Measurements from ENCODE around the gene GOLGA6L26. TPM values are rescaled to one million over a fixed set of nuclear protein-coding genes. Genes with fewer than 3 reads are reported as not detected.
"Not testable (repeated sequence)": the region's sequence is repeated elsewhere in the genome, so short reads cannot be mapped to it uniquely, and the experiment has no call there.

The GOLGA6L26 gene
- total and polyA plus RNA-seq, 5 donors from 2014 or later = not detected

DNA sequence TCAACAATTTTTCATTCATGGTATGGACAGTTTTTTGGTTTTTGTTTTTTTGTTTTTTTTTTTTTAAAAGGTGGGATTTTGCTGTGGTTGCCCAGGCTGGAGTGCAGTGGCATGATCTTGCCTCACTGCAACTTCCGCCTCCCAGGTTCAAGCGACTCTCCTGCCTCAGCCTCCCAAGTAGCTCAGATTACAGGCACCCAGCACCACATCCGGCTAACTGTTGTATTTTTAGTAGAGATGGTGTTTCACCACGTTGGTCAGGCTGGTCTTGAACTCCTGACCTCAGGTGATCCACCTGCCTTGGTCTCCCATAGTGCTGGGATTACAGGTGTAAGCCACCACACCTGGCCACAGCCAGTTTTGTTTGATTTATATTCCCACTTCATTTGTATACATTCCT lies 37.1 kb upstream of the GOLGA6L26 start:
- not testable (repeated sequence) for ATAC-seq (ENCODE audit: low read depth in 2 of 2); H3K4me1 Mint-ChIP-seq; H3K4me1 ChIP-seq (ENCODE audit: control insufficient read depth, insufficient read depth, low read length, poor library complexity, severe bottlenecking); H3K27ac ChIP-seq (ENCODE audit: insufficient read depth, low read length, poor library complexity, severe bottlenecking); H3K27me3 ChIP-seq (ENCODE audit: control insufficient read depth, insufficient read depth, low read length); H3K27me3 Mint-ChIP-seq; H3K9me3 Mint-ChIP-seq; H3K4me3 Mint-ChIP-seq; H3K4me3 ChIP-seq (ENCODE audit: low read depth, low read length); DNase-seq; H3K36me3 ChIP-seq (ENCODE audit: control insufficient read depth, insufficient read depth, low read length); H3K27ac Mint-ChIP-seq; H3K36me3 Mint-ChIP-seq; H3K9me3 ChIP-seq (ENCODE audit: control insufficient read depth in 2 of 2, low read length in 2 of 2)

DNA sequence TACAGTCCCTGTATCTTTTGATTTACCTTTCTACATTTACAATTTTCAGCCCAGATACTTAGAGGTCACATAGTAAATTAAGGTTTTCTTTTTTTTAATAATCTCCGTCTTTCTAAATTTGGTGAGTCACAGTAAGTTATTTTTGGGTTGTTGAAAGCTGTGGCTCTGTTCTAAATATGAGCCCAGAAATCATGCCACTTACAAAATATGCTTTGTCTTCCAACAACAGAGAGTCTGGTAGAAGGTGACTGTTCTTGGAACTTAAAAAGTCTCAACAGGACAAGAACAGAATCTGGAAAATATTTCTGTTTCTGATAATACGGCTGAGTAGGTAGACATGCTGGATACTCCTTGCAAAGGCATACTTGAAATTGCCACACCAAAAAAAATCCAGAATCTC lies 36.6 kb upstream of the GOLGA6L26 start:
- H3K4me1 Mint-ChIP-seq = no peaks in the 10 kb centered on the region
- DNase-seq (no peak), ATAC-seq (ENCODE audit: low read depth in 2 of 2) (no peak)
- Histone ChIP-seq H3K27me3 (ENCODE audit: control insufficient read depth, insufficient read depth, low read length) (no peaks in the 10 kb centered on the region), H3K27ac (ENCODE audit: insufficient read depth, low read length, poor library complexity, severe bottlenecking) (no peak overlapping the region), H3K9me3 (ENCODE audit: control insufficient read depth in 2 of 2, low read length in 2 of 2) (no peaks in the 10 kb centered on the region), H3K4me3 (ENCODE audit: low read depth, low read length) (no peak overlapping the region), H3K4me1 (ENCODE audit: control insufficient read depth, insufficient read depth, low read length, poor library complexity, severe bottlenecking) (no peaks in the 10 kb centered on the region), H3K36me3 (ENCODE audit: control insufficient read depth, insufficient read depth, low read length) (no peaks in the 10 kb centered on the region)
- H3K27me3 Mint-ChIP-seq = no peaks in the 10 kb centered on the region
- no peaks in the 10 kb centered on the region for H3K9me3 Mint-ChIP-seq
- no peak overlapping the region for H3K4me3 Mint-ChIP-seq
- no peak overlapping the region for H3K27ac Mint-ChIP-seq
- no peaks in the 10 kb centered on the region for H3K36me3 Mint-ChIP-seq

DNA sequence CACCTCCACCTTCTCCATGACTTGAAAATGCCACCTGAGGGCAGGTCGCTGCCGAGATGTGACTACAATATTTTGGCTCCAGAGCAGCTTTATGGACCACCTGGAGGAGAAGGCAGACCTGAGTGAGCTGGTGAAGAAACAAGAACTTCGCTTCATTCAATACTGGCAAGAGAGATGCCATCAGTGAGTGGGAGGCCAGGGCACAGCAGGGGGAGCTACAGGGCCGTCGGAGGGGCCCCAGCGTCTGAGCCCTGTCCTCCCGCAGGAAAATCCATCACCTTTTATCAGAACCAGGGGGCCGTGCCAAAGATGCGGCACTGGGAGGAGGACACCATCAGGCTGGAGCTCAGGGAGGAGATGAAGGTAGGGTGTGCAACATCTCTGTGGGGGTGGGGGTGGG lies 30.3 kb upstream of the GOLGA6L26 start:
- H3K9me3 ChIP-seq (ENCODE audit: control insufficient read depth in 2 of 2, low read length in 2 of 2); H3K4me1 Mint-ChIP-seq; H3K4me1 ChIP-seq (ENCODE audit: control insufficient read depth, insufficient read depth, low read length, poor library complexity, severe bottlenecking); DNase-seq; H3K9me3 Mint-ChIP-seq; H3K36me3 Mint-ChIP-seq; H3K36me3 ChIP-seq (ENCODE audit: control insufficient read depth, insufficient read depth, low read length); H3K27ac Mint-ChIP-seq; H3K4me3 ChIP-seq (ENCODE audit: low read depth, low read length); H3K27ac ChIP-seq (ENCODE audit: insufficient read depth, low read length, poor library complexity, severe bottlenecking); H3K27me3 ChIP-seq (ENCODE audit: control insufficient read depth, insufficient read depth, low read length); H3K4me3 Mint-ChIP-seq; ATAC-seq (ENCODE audit: low read depth in 2 of 2); H3K27me3 Mint-ChIP-seq: not testable (repeated sequence)

DNA sequence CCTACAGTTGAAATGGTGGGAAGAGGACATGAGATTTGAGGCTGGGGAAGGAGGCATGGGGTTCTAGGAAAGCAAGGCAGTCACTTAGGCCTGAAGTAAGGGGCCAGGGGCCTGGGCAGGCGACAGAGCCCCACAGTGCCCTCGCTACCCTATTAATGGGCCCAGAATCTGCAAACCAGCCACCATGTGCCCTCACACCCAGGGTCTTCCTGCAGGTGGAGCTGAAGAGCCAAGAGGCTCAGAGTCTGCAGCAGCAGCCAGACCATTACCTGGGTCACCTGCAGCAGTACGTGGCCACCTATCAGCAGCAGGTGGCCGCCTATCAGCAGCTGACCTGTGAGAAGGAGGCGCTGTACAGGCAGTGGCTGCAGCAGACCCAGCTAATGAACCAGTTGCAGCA lies 28.6 kb upstream of the GOLGA6L26 start:
- ATAC-seq (ENCODE audit: low read depth in 2 of 2); H3K9me3 Mint-ChIP-seq: not testable (repeated sequence)

DNA sequence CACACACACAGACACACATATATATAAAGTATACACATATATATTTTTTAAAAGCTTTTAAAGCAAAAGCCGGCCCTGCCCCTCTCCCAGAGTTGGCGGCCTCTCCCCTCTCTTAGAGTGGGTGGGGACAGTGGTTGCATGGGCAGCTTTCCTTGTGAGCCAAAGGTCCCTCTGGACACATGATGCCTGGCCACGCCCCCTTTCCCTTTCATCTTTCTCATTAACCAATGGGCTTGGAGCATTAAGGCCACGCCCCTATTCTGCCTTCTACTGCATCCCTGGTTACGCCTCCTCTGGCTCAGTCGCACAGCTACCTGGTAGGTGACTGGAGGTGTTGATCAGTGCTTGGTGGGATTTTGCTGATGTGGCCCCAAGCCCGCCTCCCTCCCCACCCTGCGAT lies 20.5 kb upstream of the GOLGA6L26 start, which contains the start of gene GOLGA8S:
Gene GOLGA8S, plus strand, starts transcription at position 301 of the 400 bp plus-strand sequence. Its CDS starts 62 bp downstream, at position 363.
- not testable (repeated sequence) for H3K27me3 Mint-ChIP-seq; DNase-seq; H3K4me1 Mint-ChIP-seq; H3K36me3 Mint-ChIP-seq; H3K4me3 Mint-ChIP-seq; H3K27ac Mint-ChIP-seq; H3K9me3 ChIP-seq (ENCODE audit: control insufficient read depth in 2 of 2, low read length in 2 of 2); H3K4me1 ChIP-seq (ENCODE audit: control insufficient read depth, insufficient read depth, low read length, poor library complexity, severe bottlenecking); H3K9me3 Mint-ChIP-seq; H3K27ac ChIP-seq (ENCODE audit: insufficient read depth, low read length, poor library complexity, severe bottlenecking); H3K27me3 ChIP-seq (ENCODE audit: control insufficient read depth, insufficient read depth, low read length); ATAC-seq (ENCODE audit: low read depth in 2 of 2); H3K36me3 ChIP-seq (ENCODE audit: control insufficient read depth, insufficient read depth, low read length); H3K4me3 ChIP-seq (ENCODE audit: low read depth, low read length)

More for the DNA sequence above, 28.6 kb upstream of the GOLGA6L26 start:
- H3K27me3 Mint-ChIP-seq; H3K27ac Mint-ChIP-seq; H3K36me3 ChIP-seq (ENCODE audit: control insufficient read depth, insufficient read depth, low read length); H3K27ac ChIP-seq (ENCODE audit: insufficient read depth, low read length, poor library complexity, severe bottlenecking); H3K27me3 ChIP-seq (ENCODE audit: control insufficient read depth, insufficient read depth, low read length); H3K4me3 ChIP-seq (ENCODE audit: low read depth, low read length); H3K36me3 Mint-ChIP-seq; H3K9me3 ChIP-seq (ENCODE audit: control insufficient read depth in 2 of 2, low read length in 2 of 2); H3K4me1 Mint-ChIP-seq; H3K4me3 Mint-ChIP-seq; H3K4me1 ChIP-seq (ENCODE audit: control insufficient read depth, insufficient read depth, low read length, poor library complexity, severe bottlenecking); DNase-seq: not testable (repeated sequence)

DNA sequence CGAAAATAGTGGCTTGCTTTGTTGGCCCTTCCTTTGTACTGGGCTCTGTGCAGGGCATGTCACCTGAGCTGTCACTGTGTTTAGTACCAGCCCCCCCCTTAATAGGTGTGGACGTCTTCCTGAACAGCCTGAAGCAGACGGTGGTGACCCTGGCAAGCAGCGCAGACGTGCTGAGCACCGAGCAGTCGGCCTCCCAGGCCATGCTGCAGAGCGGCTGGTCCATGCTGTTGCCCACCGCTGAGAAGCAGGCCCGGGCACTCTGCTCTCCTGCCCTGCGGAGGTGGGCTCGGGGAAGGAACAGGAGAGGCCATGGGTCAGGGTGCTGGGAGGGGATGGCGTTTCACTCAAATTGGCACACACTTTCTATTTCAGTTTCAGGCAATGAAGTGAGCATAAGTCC lies 22.8 kb downstream of the GOLGA6L26 start:
- not testable (repeated sequence) for H3K4me1 ChIP-seq (ENCODE audit: control insufficient read depth, insufficient read depth, low read length, poor library complexity, severe bottlenecking); H3K36me3 Mint-ChIP-seq; ATAC-seq (ENCODE audit: low read depth in 2 of 2); H3K27me3 Mint-ChIP-seq; H3K27ac Mint-ChIP-seq; H3K9me3 Mint-ChIP-seq; H3K4me3 ChIP-seq (ENCODE audit: low read depth, low read length); H3K9me3 ChIP-seq (ENCODE audit: control insufficient read depth in 2 of 2, low read length in 2 of 2); H3K27ac ChIP-seq (ENCODE audit: insufficient read depth, low read length, poor library complexity, severe bottlenecking); DNase-seq; H3K27me3 ChIP-seq (ENCODE audit: control insufficient read depth, insufficient read depth, low read length); H3K4me3 Mint-ChIP-seq
- peaks cover 1 to 25% (median 10%) of the 10 kb centered on the region in 4 donors for H3K4me1 Mint-ChIP-seq
- H3K36me3 ChIP-seq (ENCODE audit: control insufficient read depth, insufficient read depth, low read length) = peaks cover 26% of the 10 kb centered on the region

DNA sequence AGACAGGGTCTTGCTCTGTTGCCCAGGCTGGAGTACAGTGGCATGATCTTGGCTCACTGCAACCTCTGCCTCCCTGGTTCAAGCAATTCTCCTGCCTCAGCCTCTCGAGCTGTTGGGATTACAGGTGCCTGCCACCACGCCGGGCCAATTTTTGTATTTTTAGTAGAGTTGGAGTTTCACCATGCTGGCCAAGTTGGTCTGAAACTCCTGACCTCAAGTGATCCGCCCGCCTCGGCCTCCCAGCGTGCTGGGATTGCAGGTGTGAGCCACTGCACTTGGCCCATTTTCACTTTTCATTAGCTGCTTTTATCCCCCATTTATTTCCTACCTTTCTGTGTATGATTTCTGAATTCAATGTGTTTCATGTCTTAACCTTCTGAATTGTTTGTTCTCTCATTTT lies 28.1 kb downstream of the GOLGA6L26 start:
- Histone ChIP-seq H3K4me1 (ENCODE audit: control insufficient read depth, insufficient read depth, low read length, poor library complexity, severe bottlenecking) (peaks cover 10% of the 10 kb centered on the region), H3K36me3 (ENCODE audit: control insufficient read depth, insufficient read depth, low read length) (peaks cover 23% of the 10 kb centered on the region)
- not testable (repeated sequence) for H3K9me3 ChIP-seq (ENCODE audit: control insufficient read depth in 2 of 2, low read length in 2 of 2); H3K36me3 Mint-ChIP-seq; H3K27me3 ChIP-seq (ENCODE audit: control insufficient read depth, insufficient read depth, low read length); ATAC-seq (ENCODE audit: low read depth in 2 of 2); DNase-seq; H3K27ac ChIP-seq (ENCODE audit: insufficient read depth, low read length, poor library complexity, severe bottlenecking); H3K4me3 ChIP-seq (ENCODE audit: low read depth, low read length); H3K27me3 Mint-ChIP-seq; H3K9me3 Mint-ChIP-seq
- Mint-ChIP-seq H3K4me3 (peak overlapping the region in 3 of 4 donors; percentile 27 to 97 (median 77)), H3K27ac (peak overlapping the region in 1 of 3 donors; percentile 78), H3K4me1 (peaks cover 11 to 46% (median 25%) of the 10 kb centered on the region in 4 donors)

DNA sequence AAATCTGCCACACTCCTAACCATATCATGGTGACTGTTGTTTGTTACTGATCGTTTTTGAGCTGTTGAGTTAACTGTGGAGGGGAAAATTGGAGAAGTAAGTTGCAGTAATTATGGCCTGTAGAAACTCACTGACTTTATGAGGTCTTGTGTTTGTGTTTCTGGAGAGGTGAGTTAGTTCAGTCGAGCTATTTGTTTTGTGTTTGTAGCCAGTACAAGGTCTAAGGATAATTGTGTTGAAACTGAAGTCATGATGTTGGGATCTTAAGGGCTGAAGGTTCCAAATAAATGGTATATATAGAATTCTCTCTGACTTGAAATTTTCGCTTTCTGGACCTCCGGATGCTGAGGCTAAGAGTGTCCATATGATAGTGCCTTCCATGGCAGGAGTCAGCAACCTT lies 29.2 kb downstream of the GOLGA6L26 start:
- not testable (repeated sequence) for H3K36me3 Mint-ChIP-seq; H3K27me3 ChIP-seq (ENCODE audit: control insufficient read depth, insufficient read depth, low read length); H3K27me3 Mint-ChIP-seq; H3K27ac ChIP-seq (ENCODE audit: insufficient read depth, low read length, poor library complexity, severe bottlenecking); ATAC-seq (ENCODE audit: low read depth in 2 of 2); H3K9me3 Mint-ChIP-seq; H3K9me3 ChIP-seq (ENCODE audit: control insufficient read depth in 2 of 2, low read length in 2 of 2); DNase-seq
- Mint-ChIP-seq H3K4me1 (peaks cover 11 to 46% (median 25%) of the 10 kb centered on the region in 4 donors), H3K27ac (peak overlapping the region; percentile 20 to 89 (median 78)), H3K4me3 (peak overlapping the region; percentile 77 to 97 (median 94))
- H3K36me3 ChIP-seq (ENCODE audit: control insufficient read depth, insufficient read depth, low read length) = peaks cover 12% of the 10 kb centered on the region
- peak overlapping the region; percentile 78 for H3K4me3 ChIP-seq (ENCODE audit: low read depth, low read length)
- peaks cover 10% of the 10 kb centered on the region for H3K4me1 ChIP-seq (ENCODE audit: control insufficient read depth, insufficient read depth, low read length, poor library complexity, severe bottlenecking)

All from CD4-positive, CD25-positive, alpha-beta regulatory T cell (primary cell).